ENCODE data around the gene RNF113B.

GRCh38 chr13:98174307-98174706, 2.8 kb downstream of the RNF113B start:
- TF ChIP-seq EZH2 (IDR thresholded peaks at IDR 0.05; ENCODE audit: low read depth) (no peak), CTCF (conservative IDR thresholded peaks at IDR 0.05) (no peak)

All from PC-9 (cell line).